PFSK-1 (cell line): ENCODE measurements around the gene NAALADL2.

Source experiments
- FOXP2 ChIP-seq: optimal IDR thresholded peaks from 2 replicates; pipeline ENCODE3; 2011; ENCODE audit warnings: borderline replicate concordance, control low read depth, inconsistent platforms; ENCODE audit not compliant: insufficient read depth; ENCODE audit errors: extremely low read length, extremely low read depth
- POLR2AphosphoS5 ChIP-seq: IDR thresholded peaks from 2 replicates; pipeline ENCODE4 v1.6.1; 2012; ENCODE audit warnings: low read depth, mild to moderate bottlenecking, control low read depth, low read length, moderate library complexity
- REST ChIP-seq, 2 experiments: IDR thresholded peaks; 2 replicates each; pipeline versions ENCODE4 v1.6.1 to v1.8.0; 2011 to 2012; ENCODE audit warnings: low read depth in 2 of 2, low read length in 2 of 2, control low read depth in 1 of 2, inconsistent platforms in 1 of 2, mild to moderate bottlenecking in 1 of 2, moderate library complexity in 1 of 2; ENCODE audit not compliant: insufficient read depth in 1 of 2
- SIN3A ChIP-seq: IDR thresholded peaks from 2 replicates; pipeline ENCODE4 v1.6.1; 2012; ENCODE audit warnings: mild to moderate bottlenecking, low read length, moderate library complexity, borderline replicate concordance; ENCODE audit not compliant: insufficient read depth
- TAF1 ChIP-seq: IDR thresholded peaks from 2 replicates; pipeline ENCODE4 v1.6.1; 2012; ENCODE audit warnings: low read length, control low read depth, borderline replicate concordance; ENCODE audit not compliant: insufficient read depth

Gene NAALADL2

GRCh38 chr3:175778994-175779393 lies 919.9 kb downstream of the NAALADL2 start:
- TF ChIP-seq SIN3A: no peak
- no peak for TF ChIP-seq TAF1
- TF ChIP-seq REST (IDR thresholded peaks at IDR 0.05; ENCODE audit: insufficient read depth in 1 of 2, low read depth in 2 of 2, low read length in 2 of 2): no peak
- no peak for TF ChIP-seq POLR2AphosphoS5
- no peak for TF ChIP-seq FOXP2

GRCh38 chr3:175792245-175792644 lies 933.1 kb downstream of the NAALADL2 start:
- no peak for TF ChIP-seq SIN3A
- TF ChIP-seq POLR2AphosphoS5: no peak
- TF ChIP-seq TAF1: no peak

GRCh38 chr3:175798326-175798725 lies 939.2 kb downstream of the NAALADL2 start:
- TF ChIP-seq TAF1: no peak
- TF ChIP-seq SIN3A: no peak
- TF ChIP-seq POLR2AphosphoS5: no peak
- TF ChIP-seq FOXP2: no peak
- TF ChIP-seq REST (IDR thresholded peaks at IDR 0.05; ENCODE audit: insufficient read depth in 1 of 2, low read depth in 2 of 2, low read length in 2 of 2): no peak

GRCh38 chr3:175805825-175806224 lies 946.7 kb downstream of the NAALADL2 start:
- TF ChIP-seq FOXP2: no peak

- no peak for TF ChIP-seq FOXP2
- TF ChIP-seq POLR2AphosphoS5: no peak
- TF ChIP-seq TAF1: no peak
- TF ChIP-seq SIN3A: no peak
These were observed 948.0 kb downstream of the NAALADL2 start for GRCh38 chr3:175807175-175807574.

GRCh38 chr3:175818811-175819464 lies 959.8 kb downstream of the NAALADL2 start:
- TF ChIP-seq FOXP2 (no peak), SIN3A (no peak)

GRCh38 chr3:175826759-175827158 lies 967.6 kb downstream of the NAALADL2 start:
- TF ChIP-seq SIN3A (no peak), TAF1 (no peak)

- TF ChIP-seq REST (IDR thresholded peaks at IDR 0.05; ENCODE audit: insufficient read depth in 1 of 2, low read depth in 2 of 2, low read length in 2 of 2) (no peak), POLR2AphosphoS5 (no peak), TAF1 (no peak), SIN3A (no peak), FOXP2 (no peak)
These were observed 977.5 kb downstream of the NAALADL2 start for GRCh38 chr3:175836617-175837016.
